Lower lobe of right lung (tissue), 2 donors: ENCODE data around the gene SMG5. TPM values are rescaled to one million over a fixed set of nuclear protein-coding genes. Genes with fewer than 3 reads are reported as not detected.

Source experiments
- ATAC-seq, 2 donors: fragments of 200-7000 bp; cut with Tn5 transposase; one replicate each; pipeline ENCODE4 v1.9.1; 2020 to 2022; ENCODE audit warnings: mild to moderate bottlenecking in 2 of 2, moderate library complexity in 2 of 2
- DNase-seq: peaks from one replicate; pipeline ENCODE4 v3.0.0-alpha.2; 2020
- H3K27ac ChIP-seq: fragments of 200-600 bp; one replicate; pipeline ENCODE4 v1.8.0; 2022
- H3K27me3 ChIP-seq: fragments of 200-600 bp; one replicate; pipeline ENCODE4 v1.8.0; 2022; ENCODE audit warnings: low read depth
- H3K36me3 ChIP-seq: fragments of 200-600 bp; one replicate; pipeline ENCODE4 v1.8.0; 2022; ENCODE audit warnings: mild to moderate bottlenecking
- H3K4me1 ChIP-seq: fragments of 200-600 bp; one replicate; pipeline ENCODE4 v1.8.0; 2022
- H3K4me3 ChIP-seq: fragments of 200-600 bp; one replicate; pipeline ENCODE4 v1.8.0; 2022; ENCODE audit warnings: mild to moderate bottlenecking
- H3K9me3 ChIP-seq: fragments of 200-600 bp; one replicate; pipeline ENCODE4 v1.8.0; 2022
- CTCF ChIP-seq: fragments of 200-600 bp; IDR thresholded peaks from one replicate; pipeline ENCODE4 v1.8.0; 2022; ENCODE audit warnings: antibody characterized with exemption, mild to moderate bottlenecking
- intact Hi-C: fragments of 100-400 bp; cut with DNase I; formaldehyde crosslinking; loops from one replicate; pipeline ENCODE4 v1.11.0; 2022
- total RNA-seq: library from RNA; stranded (reverse); fragmentation: NEBNext Ultra II Directional; extraction: Animal tissue kit (Norgen Biotek cat#: 25700); gene quantifications from one replicate; pipeline ENCODE4 v1.2.1, GENCODE V29; 2021
- donor health status: DM: no; HTN: yes; CAD: no; lungs with severe emphysema.

The SMG5 gene
- total RNA-seq, 1 donor from 2014 or later: 68.9 TPM

- peaks cover 26% of the 10 kb centered on the region for H3K4me1 ChIP-seq
- no peak for TF ChIP-seq CTCF
- peaks cover 43% of the 10 kb centered on the region for H3K36me3 ChIP-seq
- H3K9me3 ChIP-seq: no peaks in the 10 kb centered on the region
- DNase-seq (peak; percentile 98), ATAC-seq (peak; percentile 98 to 99)
- peak within 1 kb of the TSS; percentile 71 for H3K4me3 ChIP-seq
- H3K27ac ChIP-seq: peak within 1 kb of the TSS; percentile 94
- intact Hi-C loops: no loop called here
- H3K27me3 ChIP-seq: no peaks in the 10 kb centered on the region
These were observed 69.6 kb downstream of the SMG5 start, which contains the start of gene PMF1 for GRCh38 chr1:156212833-156213643. TSS of gene PMF1 (plus strand) at chr1:156213007. CDS start at chr1:156213016, 9 bp downstream.

DNA sequence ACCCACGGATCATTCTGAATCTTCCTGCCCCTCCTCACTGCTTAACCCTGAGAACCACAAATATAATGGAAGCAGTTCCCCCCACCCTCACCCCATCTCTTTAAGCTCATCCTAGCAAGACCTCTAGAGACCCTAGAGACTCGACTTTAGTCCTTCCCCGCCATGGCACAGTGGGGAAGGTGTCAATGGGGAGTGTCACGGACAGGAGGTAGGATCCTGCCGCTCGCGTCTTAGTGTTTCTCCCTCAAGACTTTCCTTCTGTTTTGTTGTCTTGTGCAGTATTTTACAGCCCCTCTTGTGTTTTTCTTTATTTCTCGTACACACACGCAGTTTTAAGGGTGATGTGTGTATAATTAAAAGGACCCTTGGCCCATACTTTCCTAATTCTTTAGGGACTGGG, 70.5 kb downstream of the SMG5 start:
- Histone ChIP-seq H3K4me1 (peaks cover 17% of the 10 kb centered on the region), H3K9me3 (no peaks in the 10 kb centered on the region), H3K4me3 (peak overlapping the region; percentile 71), H3K36me3 (peaks cover 52% of the 10 kb centered on the region), H3K27me3 (no peaks in the 10 kb centered on the region), H3K27ac (peak overlapping the region; percentile 94)
- DNase-seq (no peak), ATAC-seq (no peak)
- intact Hi-C loops: no loop called here
- TF ChIP-seq CTCF: no peak

- ATAC-seq: no peak
- peaks cover 61% of the 10 kb centered on the region for H3K36me3 ChIP-seq
- no peak overlapping the region for H3K4me3 ChIP-seq
- no peaks in the 10 kb centered on the region for H3K9me3 ChIP-seq
- no peak for DNase-seq
- no peak for TF ChIP-seq CTCF
- no peaks in the 10 kb centered on the region for H3K27me3 ChIP-seq
- peaks cover 15% of the 10 kb centered on the region for H3K4me1 ChIP-seq
- intact Hi-C loops: no loop called here
- no peak overlapping the region for H3K27ac ChIP-seq
These were observed 71.4 kb downstream of the SMG5 start for GRCh38 chr1:156211243-156211642.

DNA sequence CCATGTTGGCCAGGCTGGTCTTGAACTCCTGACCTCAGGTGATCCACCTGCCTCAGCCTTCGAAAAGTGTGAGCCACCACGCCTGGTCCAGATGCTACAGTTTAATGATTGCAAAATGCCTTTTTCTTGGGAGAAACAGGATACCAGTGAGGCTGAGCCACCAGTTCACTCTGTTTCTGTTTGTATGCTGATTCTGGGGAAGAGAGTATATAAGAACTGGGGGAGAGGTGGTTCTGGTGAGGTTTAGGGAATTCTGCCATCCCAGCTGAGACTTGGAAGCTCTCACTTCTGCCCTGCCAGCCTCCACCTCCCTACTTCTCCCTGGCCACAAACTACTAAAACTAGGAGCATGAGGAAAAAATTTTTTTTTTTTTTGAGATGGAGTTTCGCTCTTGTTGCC, 77.9 kb downstream of the SMG5 start:
- H3K4me3 ChIP-seq: no peak overlapping the region
- H3K27ac ChIP-seq: no peak overlapping the region
- peaks cover 81% of the 10 kb centered on the region for H3K36me3 ChIP-seq
- intact Hi-C loops: no loop called here
- H3K4me1 ChIP-seq: peaks cover 18% of the 10 kb centered on the region
- no peaks in the 10 kb centered on the region for H3K27me3 ChIP-seq
- H3K9me3 ChIP-seq: no peaks in the 10 kb centered on the region
- ATAC-seq (no peak), DNase-seq (no peak)
- TF ChIP-seq CTCF: no peak

- DNase-seq: no peak
- Histone ChIP-seq H3K27me3 (no peaks in the 10 kb centered on the region), H3K36me3 (peaks cover 75% of the 10 kb centered on the region), H3K4me1 (peaks cover 18% of the 10 kb centered on the region), H3K27ac (no peak overlapping the region), H3K4me3 (no peak overlapping the region), H3K9me3 (no peaks in the 10 kb centered on the region)
- TF ChIP-seq CTCF: no peak
- intact Hi-C loops: no loop called here
- ATAC-seq: no peak
These were observed 79.3 kb downstream of the SMG5 start for GRCh38 chr1:156203331-156203730.
